OCI-M1 (cell line): Measurements from ENCODE around the gene LAMTOR3.
"Not testable (repeated sequence)": the region's sequence is repeated elsewhere in the genome, so short reads cannot be mapped to it uniquely, and the experiment has no call there.

Experiments used
- DNase-seq: peaks from one replicate; lab custom pipeline; 2025; lab: John Stamatoyannopoulos, UW

The LAMTOR3 gene

GRCh38 chr4:99830051-99830450, 64.2 kb downstream of the LAMTOR3 start:
- not testable (repeated sequence) for DNase-seq

GRCh38 chr4:99828477-99828876, 65.8 kb downstream of the LAMTOR3 start:
- DNase-seq, result no peak
